Epithelial cell of esophagus (primary cell): Measurements from ENCODE around the gene DNAJC11.

Experiments
- DNase-seq: peaks from one replicate; pipeline ENCODE4 v3.0.0; 2010; ENCODE audit warnings: low read depth
- H3K4me3 ChIP-seq: 2 replicates; pipeline ENCODE4 v1.5.1; 2011; ENCODE audit warnings: mild to moderate bottlenecking, low read length, control low read depth
- CTCF ChIP-seq: IDR thresholded peaks from 2 replicates; pipeline ENCODE4 v1.5.1; 2011; ENCODE audit warnings: low read depth, mild to moderate bottlenecking, low read length, control low read depth, inconsistent platforms; ENCODE audit not compliant: insufficient read depth; ENCODE audit errors: missing control alignments

The DNAJC11 gene

GRCh38 chr1:6738987-6739676 is 37.5 kb upstream of the DNAJC11 start:
- TF ChIP-seq CTCF = no peak
- no peak overlapping the region for H3K4me3 ChIP-seq
- DNase-seq = no peak

- no peak for DNase-seq
- H3K4me3 ChIP-seq = no peak overlapping the region
- no peak for TF ChIP-seq CTCF
These were observed 31.3 kb upstream of the DNAJC11 start for GRCh38 chr1:6732942-6733341.

- no peak for TF ChIP-seq CTCF
- no peak for DNase-seq
- no peak overlapping the region for H3K4me3 ChIP-seq
These were observed 30.3 kb upstream of the DNAJC11 start for GRCh38 chr1:6731905-6732304.

- TF ChIP-seq CTCF = no peak
- no peak for DNase-seq
- no peak overlapping the region for H3K4me3 ChIP-seq
These were observed 29.3 kb upstream of the DNAJC11 start for GRCh38 chr1:6730880-6731279.

GRCh38 chr1:6730473-6730872 is 28.9 kb upstream of the DNAJC11 start:
- TF ChIP-seq CTCF = no peak
- H3K4me3 ChIP-seq = no peak overlapping the region
- DNase-seq = no peak

GRCh38 chr1:6727535-6727934 is 25.9 kb upstream of the DNAJC11 start:
- peak; percentile 70 for DNase-seq
- no peak overlapping the region for H3K4me3 ChIP-seq
- TF ChIP-seq CTCF = peak; percentile 90

GRCh38 chr1:6726253-6726652 is 24.6 kb upstream of the DNAJC11 start:
- TF ChIP-seq CTCF = no peak
- no peak overlapping the region for H3K4me3 ChIP-seq
- DNase-seq = no peak
